ENCODE data around the gene TPPP.

GRCh38 chr5:644509-644908, 48.6 kb downstream of the TPPP start:
- no peak for TF ChIP-seq CTCF (IDR thresholded peaks at IDR 0.05; ENCODE audit: insufficient read depth, low read length, poor library complexity, severe bottlenecking)
- no peak for TF ChIP-seq EZH2phosphoT487 (conservative IDR thresholded peaks at IDR 0.05; ENCODE audit: low read length)
